ENCODE measurements around the gene PRRT1B. TPM values are rescaled to one million over a fixed set of nuclear protein-coding genes. Genes with fewer than 3 reads are reported as not detected.

PRRT1B gene
- polyA plus RNA-seq, 3 donors: not detected

GRCh38 chr9:131554843-131555351 lies 9.6 kb downstream of the PRRT1B start:
- H3K27ac ChIP-seq (ENCODE audit: low read depth in 1 of 2, low read length in 2 of 2): no peak overlapping the region
- no peaks in the 10 kb centered on the region for H3K36me3 ChIP-seq (replicated peaks in 1 of 2; ENCODE audit: control insufficient read depth in 1 of 2, insufficient read depth in 2 of 2, low read length in 2 of 2)
- H2AFZ ChIP-seq (ENCODE audit: insufficient read depth, low read depth, low read length, poor library complexity, severe bottlenecking): no peak overlapping the region
- H3K9ac ChIP-seq (ENCODE audit: insufficient read depth, low read length, poor library complexity, severe bottlenecking): no peak overlapping the region
- no peaks in the 10 kb centered on the region for H3K79me2 ChIP-seq (ENCODE audit: insufficient read depth, low read length)
- DNase-seq: no peak
- no peaks in the 10 kb centered on the region for H3K4me1 ChIP-seq (ENCODE audit: control insufficient read depth in 1 of 2, insufficient read depth in 2 of 2, low read length in 2 of 2)
- no peaks in the 10 kb centered on the region for H3K36me3 Mint-ChIP-seq
- no peak overlapping the region for H3K4me3 ChIP-seq (replicated peaks in 1 of 3; ENCODE audit: low read depth in 2 of 3, low read length in 3 of 3)
- intact Hi-C loops (cut with micrococcal nuclease): no loop called here
- H3K27ac Mint-ChIP-seq: no peak overlapping the region
- 24% methylated on average over 45 of the region's 54 CpGs for WGBS (ENCODE audit: insufficient coverage)
- peaks cover 40 to 51% (median 47%) of the 10 kb centered on the region in 3 donors for H3K27me3 Mint-ChIP-seq (ENCODE audit: low read depth in 3 of 3)
- peaks cover 0 to 9% of the 10 kb centered on the region in 2 donors for H3K9me3 ChIP-seq (replicated peaks in 1 of 2; ENCODE audit: control insufficient read depth in 1 of 2, insufficient read depth in 1 of 2, low read length in 2 of 2)
- H3K4me1 Mint-ChIP-seq: peaks cover 3% of the 10 kb centered on the region
- peak overlapping the region in 1 of 2 donors; percentile 80 for H3K4me3 Mint-ChIP-seq
- TF ChIP-seq, protein P1, sequence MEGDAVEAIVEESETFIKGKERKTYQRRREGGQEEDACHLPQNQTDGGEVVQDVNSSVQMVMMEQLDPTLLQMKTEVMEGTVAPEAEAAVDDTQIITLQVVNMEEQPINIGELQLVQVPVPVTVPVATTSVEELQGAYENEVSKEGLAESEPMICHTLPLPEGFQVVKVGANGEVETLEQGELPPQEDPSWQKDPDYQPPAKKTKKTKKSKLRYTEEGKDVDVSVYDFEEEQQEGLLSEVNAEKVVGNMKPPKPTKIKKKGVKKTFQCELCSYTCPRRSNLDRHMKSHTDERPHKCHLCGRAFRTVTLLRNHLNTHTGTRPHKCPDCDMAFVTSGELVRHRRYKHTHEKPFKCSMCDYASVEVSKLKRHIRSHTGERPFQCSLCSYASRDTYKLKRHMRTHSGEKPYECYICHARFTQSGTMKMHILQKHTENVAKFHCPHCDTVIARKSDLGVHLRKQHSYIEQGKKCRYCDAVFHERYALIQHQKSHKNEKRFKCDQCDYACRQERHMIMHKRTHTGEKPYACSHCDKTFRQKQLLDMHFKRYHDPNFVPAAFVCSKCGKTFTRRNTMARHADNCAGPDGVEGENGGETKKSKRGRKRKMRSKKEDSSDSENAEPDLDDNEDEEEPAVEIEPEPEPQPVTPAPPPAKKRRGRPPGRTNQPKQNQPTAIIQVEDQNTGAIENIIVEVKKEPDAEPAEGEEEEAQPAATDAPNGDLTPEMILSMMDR (IDR thresholded peaks at IDR 0.05): no peak
- no peaks in the 10 kb centered on the region for H4K20me1 ChIP-seq (ENCODE audit: insufficient read depth, low read length)
- H3K27me3 ChIP-seq (ENCODE audit: control insufficient read depth in 2 of 2, insufficient read depth in 2 of 2, low read length in 2 of 2): peaks cover 11 to 34% of the 10 kb centered on the region in 2 donors
- H3K4me2 ChIP-seq (replicated peaks; ENCODE audit: extremely low read depth, low read length, poor library complexity, severe bottlenecking): no peak overlapping the region
- H3K9me3 Mint-ChIP-seq: peaks cover 0 to 16% (median 10%) of the 10 kb centered on the region in 7 donors

GRCh38 chr9:131555841-131556673 lies 10.7 kb downstream of the PRRT1B start:
- Histone ChIP-seq H3K4me1 (ENCODE audit: control insufficient read depth in 1 of 2, insufficient read depth in 2 of 2, low read length in 2 of 2) (no peaks in the 10 kb centered on the region), H3K79me2 (ENCODE audit: insufficient read depth, low read length) (no peaks in the 10 kb centered on the region), H3K4me2 (replicated peaks; ENCODE audit: extremely low read depth, low read length, poor library complexity, severe bottlenecking) (no peak overlapping the region), H2AFZ (ENCODE audit: insufficient read depth, low read depth, low read length, poor library complexity, severe bottlenecking) (no peak overlapping the region), H3K9me3 (replicated peaks in 1 of 2; ENCODE audit: control insufficient read depth in 1 of 2, insufficient read depth in 1 of 2, low read length in 2 of 2) (peaks cover 0 to 9% of the 10 kb centered on the region in 2 donors), H4K20me1 (ENCODE audit: insufficient read depth, low read length) (no peaks in the 10 kb centered on the region), H3K27ac (ENCODE audit: low read depth in 1 of 2, low read length in 2 of 2) (no peak overlapping the region), H3K27me3 (ENCODE audit: control insufficient read depth in 2 of 2, insufficient read depth in 2 of 2, low read length in 2 of 2) (peaks cover 11 to 34% of the 10 kb centered on the region in 2 donors), H3K4me3 (replicated peaks in 1 of 3; ENCODE audit: low read depth in 2 of 3, low read length in 3 of 3) (no peak overlapping the region), H3K36me3 (replicated peaks in 1 of 2; ENCODE audit: control insufficient read depth in 1 of 2, insufficient read depth in 2 of 2, low read length in 2 of 2) (no peaks in the 10 kb centered on the region), H3K9ac (ENCODE audit: insufficient read depth, low read length, poor library complexity, severe bottlenecking) (no peak overlapping the region)
- intact Hi-C loops (cut with micrococcal nuclease): no loop called here
- peaks cover 36 to 46% (median 44%) of the 10 kb centered on the region in 3 donors for H3K27me3 Mint-ChIP-seq (ENCODE audit: low read depth in 3 of 3)
- peak overlapping the region in 1 of 2 donors; percentile 80 for H3K4me3 Mint-ChIP-seq
- H3K9me3 Mint-ChIP-seq: peaks cover 0 to 19% (median 10%) of the 10 kb centered on the region in 7 donors
- H3K4me1 Mint-ChIP-seq: peaks cover 3% of the 10 kb centered on the region
- no peak for DNase-seq
- TF ChIP-seq, protein P1 (IDR thresholded peaks at IDR 0.05): no peak
- WGBS (ENCODE audit: insufficient coverage): 96% methylated on average over 4 of the region's 15 CpGs
- no peaks in the 10 kb centered on the region for H3K36me3 Mint-ChIP-seq
- peak overlapping the region in 2 of 7 donors; percentile 9 to 20 for H3K27ac Mint-ChIP-seq
